ENCODE data around the gene BACH2. TPM values are rescaled to one million over a fixed set of nuclear protein-coding genes. Genes with fewer than 3 reads are reported as not detected.
"Not testable (repeated sequence)": the region's sequence is repeated elsewhere in the genome, so short reads cannot be mapped to it uniquely, and the experiment has no call there.

Gene BACH2
- total RNA-seq, 1 donor from 2014 or later = 3.9 TPM

DNA sequence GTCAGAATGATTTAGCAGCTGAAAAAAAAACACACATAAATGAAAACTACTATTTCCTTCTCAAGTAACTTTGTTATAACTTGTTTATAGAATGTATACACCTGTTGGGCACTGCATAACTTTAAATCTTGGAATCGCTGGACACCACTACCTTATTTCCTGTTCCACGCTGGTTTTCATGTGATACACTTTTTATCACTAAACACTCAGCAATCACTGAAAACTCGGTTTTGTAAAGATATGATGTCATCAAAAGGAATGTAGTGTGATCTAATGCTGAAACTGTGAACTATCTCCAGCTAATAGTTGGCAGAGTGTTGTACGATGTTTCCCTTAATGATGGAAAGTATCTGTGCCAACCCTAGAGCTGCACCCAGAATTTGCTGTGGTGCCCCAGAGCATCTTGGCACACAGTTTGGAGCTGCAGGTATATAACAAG lies 127.9 kb downstream of the BACH2 start:
- TF ChIP-seq CTCF (IDR thresholded peaks at IDR 0.05) = no peak
- TF ChIP-seq EZH2 (IDR thresholded peaks at IDR 0.05) = no peak
- TF ChIP-seq EZH2phosphoT487 (IDR thresholded peaks at IDR 0.05) = no peak
- Histone ChIP-seq H4K20me1 (ENCODE audit: low read depth) (peaks cover 6% of the 10 kb centered on the region), H3K9me3 (ENCODE audit: low read depth) (no peaks in the 10 kb centered on the region), H3K4me2 (no peak overlapping the region), H3K36me3 (peaks cover 4% of the 10 kb centered on the region), H3K9ac (no peak overlapping the region), H3K27ac (no peak overlapping the region), H3K27me3 (no peaks in the 10 kb centered on the region), H3F3A (ENCODE audit: low read depth) (peaks cover 8% of the 10 kb centered on the region), H3K79me2 (ENCODE audit: low read depth) (no peaks in the 10 kb centered on the region), H3K4me3 (no peak overlapping the region), H2AFZ (replicated peaks) (no peak overlapping the region), H3K4me1 (peaks cover 15% of the 10 kb centered on the region)
- H3K27ac Mint-ChIP-seq = no peak overlapping the region
- peaks cover 12% of the 10 kb centered on the region for H3K36me3 Mint-ChIP-seq
- H3K9me3 Mint-ChIP-seq = peaks cover 24% of the 10 kb centered on the region
- peaks cover 22% of the 10 kb centered on the region for H3K4me1 Mint-ChIP-seq
- H3K27me3 Mint-ChIP-seq (ENCODE audit: insufficient read depth, low read depth) = peaks cover 3% of the 10 kb centered on the region
- no peak for DNase-seq (ENCODE audit: low spot score)
- no peak overlapping the region for H3K4me3 Mint-ChIP-seq

DNA sequence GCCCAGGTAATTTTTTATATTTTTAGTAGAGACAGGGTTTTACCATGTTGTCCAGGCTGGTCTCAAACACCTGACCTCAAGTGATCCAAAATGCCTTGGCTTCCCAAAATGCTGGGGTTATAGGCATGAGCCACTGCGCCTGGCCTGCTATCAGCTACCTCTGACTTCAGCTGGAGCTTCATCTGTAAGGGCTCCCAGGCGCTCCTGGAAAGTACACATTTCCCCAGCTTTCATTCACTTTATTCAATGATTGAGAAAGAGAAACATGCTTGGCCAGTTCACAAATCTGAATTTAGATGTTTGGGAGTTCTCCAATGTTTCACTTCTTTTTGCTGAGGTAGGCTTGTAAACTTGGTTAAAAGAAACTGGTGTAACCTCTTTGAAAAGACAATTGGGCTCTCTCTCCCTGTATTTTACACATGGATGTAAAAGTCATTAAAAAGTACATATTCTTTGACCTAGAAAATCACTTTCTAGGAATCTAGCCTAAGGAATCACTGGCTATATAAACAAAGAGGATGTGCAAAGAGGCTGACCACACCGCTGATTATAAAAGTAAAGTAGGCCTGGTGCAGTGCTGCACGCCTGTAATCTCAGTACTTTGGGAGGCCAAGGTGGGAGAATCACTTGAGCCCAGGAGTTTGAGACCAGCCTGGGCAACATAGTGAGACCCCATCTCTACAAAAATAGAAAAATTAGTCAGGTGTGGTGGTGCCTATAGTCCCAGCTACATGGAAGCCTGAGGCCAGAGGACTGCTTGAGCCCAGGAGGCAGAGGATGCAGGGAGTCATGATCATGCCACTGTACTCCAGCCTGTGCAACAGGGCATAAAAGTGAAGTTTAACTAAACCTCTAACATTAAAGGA lies 128.9 kb downstream of the BACH2 start:
- peaks cover 16% of the 10 kb centered on the region for H3K9me3 Mint-ChIP-seq
- no peak overlapping the region for H3K9ac ChIP-seq

DNA sequence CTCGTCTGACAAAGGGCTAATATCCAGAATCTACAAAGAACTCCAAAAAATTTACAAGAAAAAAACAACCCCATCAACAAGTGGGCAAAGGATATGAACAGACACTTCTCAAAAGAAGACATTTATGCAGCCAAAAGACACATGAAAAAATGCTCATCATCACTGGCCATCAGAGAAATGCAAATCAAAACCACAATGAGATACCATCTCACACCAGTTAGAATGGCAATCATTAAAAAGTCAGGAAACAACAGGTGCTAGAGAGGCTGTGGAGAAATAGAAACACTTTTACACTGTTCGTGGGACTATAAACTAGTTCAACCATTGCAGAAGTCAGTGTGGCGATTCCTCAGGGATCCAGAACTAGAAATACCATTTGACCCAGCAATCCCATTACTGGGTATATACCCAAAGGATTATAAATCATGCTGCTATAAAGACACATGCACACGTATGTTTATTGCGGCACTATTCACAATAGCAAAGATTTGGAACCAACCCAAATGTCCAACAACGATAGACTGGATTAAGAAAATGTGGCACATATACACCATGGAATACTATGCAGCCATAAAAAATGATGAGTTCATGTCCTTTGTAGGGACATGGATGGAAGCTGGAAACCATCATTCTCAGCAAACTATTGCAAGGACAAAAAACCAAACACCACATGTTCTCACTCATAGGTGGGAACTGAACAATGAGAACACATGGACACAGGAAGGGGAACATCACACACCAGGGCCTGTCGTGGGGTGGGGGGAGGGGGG lies 130.3 kb downstream of the BACH2 start:
- H3K4me1 ChIP-seq = peaks cover 23% of the 10 kb centered on the region
- not testable (repeated sequence) for H3K27ac Mint-ChIP-seq; H3K27me3 ChIP-seq; H2AFZ ChIP-seq (replicated peaks); H3F3A ChIP-seq (ENCODE audit: low read depth); H3K4me3 Mint-ChIP-seq; H3K79me2 ChIP-seq (ENCODE audit: low read depth); H3K9ac ChIP-seq; H3K27me3 Mint-ChIP-seq (ENCODE audit: insufficient read depth, low read depth); H3K4me3 ChIP-seq; H3K4me2 ChIP-seq; H3K9me3 ChIP-seq (ENCODE audit: low read depth); H3K36me3 Mint-ChIP-seq; DNase-seq (ENCODE audit: low spot score); H3K9me3 Mint-ChIP-seq; H3K27ac ChIP-seq; H4K20me1 ChIP-seq (ENCODE audit: low read depth); H3K36me3 ChIP-seq
- H3K4me1 Mint-ChIP-seq = peaks cover 29% of the 10 kb centered on the region

More for the DNA sequence above, 128.9 kb downstream of the BACH2 start:
- H2AFZ ChIP-seq (replicated peaks) = no peak overlapping the region
- peaks cover 8% of the 10 kb centered on the region for H3F3A ChIP-seq (ENCODE audit: low read depth)
- H3K4me1 ChIP-seq = peaks cover 21% of the 10 kb centered on the region
- no peak overlapping the region for H3K27ac Mint-ChIP-seq
- H3K4me2 ChIP-seq = no peak overlapping the region
- H3K27me3 ChIP-seq = no peaks in the 10 kb centered on the region
- H3K79me2 ChIP-seq (ENCODE audit: low read depth) = no peaks in the 10 kb centered on the region
- H3K4me1 Mint-ChIP-seq = peaks cover 28% of the 10 kb centered on the region
- no peak overlapping the region for H3K27ac ChIP-seq
- H3K4me3 Mint-ChIP-seq = no peak overlapping the region
- H3K9me3 ChIP-seq (ENCODE audit: low read depth) = no peaks in the 10 kb centered on the region
- H3K36me3 ChIP-seq = no peaks in the 10 kb centered on the region
- H3K4me3 ChIP-seq = no peak overlapping the region
- no peak for DNase-seq (ENCODE audit: low spot score)
- H4K20me1 ChIP-seq (ENCODE audit: low read depth) = peaks cover 6% of the 10 kb centered on the region
- peaks cover 3% of the 10 kb centered on the region for H3K27me3 Mint-ChIP-seq (ENCODE audit: insufficient read depth, low read depth)
- peaks cover 8% of the 10 kb centered on the region for H3K36me3 Mint-ChIP-seq
- TF ChIP-seq EZH2 (IDR thresholded peaks at IDR 0.05) (no peak), CTCF (IDR thresholded peaks at IDR 0.05) (no peak), EZH2phosphoT487 (IDR thresholded peaks at IDR 0.05) (no peak)

Data from neural progenitor cell (in vitro differentiated cells).